ENCODE measurements around the gene FKBP3.

- TF ChIP-seq CTCF (IDR thresholded peaks at IDR 0.05), result no peak
- TF ChIP-seq EZH2 (IDR thresholded peaks at IDR 0.05; ENCODE audit: borderline replicate concordance, insufficient read depth, low read depth, low read length, poor library complexity, severe bottlenecking), result no peak
These were observed 11.0 kb downstream of the FKBP3 start for GRCh38 chr14:45123271-45123670.
